NCI-H446 (cell line): ENCODE results near the gene CALML3.

Experiments used
- DNase-seq, 2 experiments: peaks; one replicate each; lab custom pipeline; 2025; lab: John Stamatoyannopoulos, UW

CALML3 gene

DNA sequence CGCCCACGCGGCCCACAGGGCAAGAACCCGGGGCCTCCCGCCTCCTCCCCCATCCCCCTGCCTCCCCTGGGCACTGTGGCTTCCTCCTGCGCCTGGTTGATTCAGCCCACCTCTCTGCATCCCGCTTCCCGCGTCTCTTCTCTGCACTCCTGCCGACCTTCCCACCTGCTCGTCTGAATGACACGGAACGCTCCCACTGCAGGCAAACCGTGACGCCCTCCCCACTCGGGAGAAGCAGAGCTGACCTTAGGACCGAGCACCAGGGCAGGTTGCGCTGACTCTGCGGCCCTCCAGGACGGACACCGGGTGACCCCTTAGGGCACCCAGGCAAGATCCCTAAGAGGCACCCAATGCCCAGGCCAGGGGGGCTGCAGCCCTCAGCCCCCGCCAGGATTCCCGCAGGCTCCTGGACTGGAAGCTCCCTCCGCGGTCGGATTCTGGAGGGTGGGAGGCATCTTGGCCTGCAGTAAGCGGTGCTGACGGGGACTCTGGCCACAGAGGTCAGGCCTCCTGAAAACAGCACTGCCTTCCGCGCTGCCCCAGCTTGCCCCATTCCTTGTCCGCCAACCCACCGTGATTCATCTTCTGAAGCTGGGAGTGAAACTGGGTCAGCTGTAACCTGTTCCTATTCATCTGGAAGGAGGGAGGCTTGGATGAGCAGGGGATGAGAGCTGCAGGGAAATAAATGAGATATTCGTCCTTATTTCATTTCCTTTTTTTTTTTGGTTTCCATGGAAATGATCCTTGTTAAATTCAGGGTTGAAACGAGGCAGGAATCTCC, 990 bp downstream of the CALML3 start:
- DNase-seq: no peak

GRCh38 chr10:5526691-5527331, 2.0 kb downstream of the CALML3 start:
- no peak for DNase-seq

DNA sequence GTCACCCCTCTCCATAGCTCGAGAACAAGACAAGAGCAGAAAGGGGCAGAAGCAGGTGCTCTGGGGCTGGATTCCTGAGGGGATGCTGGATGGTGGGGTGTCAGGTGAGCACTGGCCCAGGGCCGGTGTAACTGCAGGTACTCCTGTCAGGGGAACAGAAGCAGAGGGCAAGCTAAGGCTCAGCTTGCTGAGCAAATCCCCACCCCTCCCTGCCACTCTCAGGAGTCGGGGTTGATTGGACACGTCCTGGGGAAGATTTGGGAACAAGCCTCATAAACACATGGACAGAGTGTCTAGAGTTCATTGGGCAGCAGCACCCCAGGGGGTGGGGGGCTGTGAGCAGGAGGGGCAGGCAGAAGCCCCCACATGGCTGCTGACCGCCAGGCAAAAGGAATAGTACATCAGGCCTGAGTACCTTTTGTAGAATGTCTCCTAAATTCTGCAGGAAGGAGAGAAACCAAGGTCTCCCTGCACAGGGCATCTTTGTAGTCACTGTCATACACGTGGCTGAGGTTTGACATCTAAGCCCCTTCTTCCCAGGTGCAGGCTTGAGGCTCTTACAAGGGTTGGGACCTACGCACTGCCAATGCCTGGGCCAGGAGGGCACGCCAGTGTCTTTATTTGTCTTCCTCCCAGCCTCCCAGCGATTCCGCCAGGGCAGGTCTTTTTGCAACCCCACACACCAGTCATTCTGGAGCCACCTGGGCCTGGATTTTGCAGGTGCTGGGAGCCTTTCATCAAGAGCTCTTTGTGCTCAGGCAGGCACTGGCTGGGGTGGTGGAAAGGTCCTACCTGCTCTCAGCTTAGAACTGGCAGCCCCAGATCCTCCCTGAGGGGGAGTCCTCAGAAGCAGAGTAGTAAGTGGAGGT, 2.8 kb downstream of the CALML3 start:
- DNase-seq: no peak

DNA sequence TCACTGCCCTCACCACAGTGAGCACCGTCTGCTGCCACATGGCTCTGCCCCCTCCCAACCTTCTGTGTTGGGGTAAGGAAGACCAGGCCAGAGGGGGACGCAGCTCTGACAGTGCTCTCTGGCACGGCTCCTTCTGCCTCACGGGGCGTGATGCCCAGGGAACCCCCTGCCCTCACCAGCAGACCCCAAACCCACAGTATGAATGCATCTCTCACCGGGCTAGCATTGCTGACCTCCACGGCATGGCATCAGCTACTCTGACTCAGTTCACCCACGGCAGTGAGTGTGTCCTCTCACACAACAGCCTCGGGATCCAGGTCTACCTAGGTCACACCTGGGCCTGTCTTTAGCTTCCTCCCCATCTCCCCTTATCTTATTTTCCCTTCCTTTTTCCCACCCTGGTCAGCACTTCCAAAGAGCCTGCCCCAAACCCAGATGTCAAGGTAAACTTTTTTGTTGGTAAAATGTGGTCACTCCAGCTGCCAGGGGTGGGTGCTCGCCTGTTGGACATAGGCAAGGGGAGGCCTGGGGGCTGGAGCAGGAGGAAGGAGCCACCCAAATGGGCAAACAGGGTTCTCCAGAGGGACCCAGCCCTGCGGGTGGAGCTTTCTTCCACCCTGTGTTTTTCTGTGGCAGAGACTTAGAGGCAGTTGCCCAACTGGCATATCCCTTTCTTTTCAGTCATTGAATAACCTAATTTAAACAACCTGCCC, 4.4 kb downstream of the CALML3 start:
- no peak for DNase-seq

GRCh38 chr10:5529702-5530411, 5.1 kb downstream of the CALML3 start:
- DNase-seq: no peak

GRCh38 chr10:5530412-5530806, 5.6 kb downstream of the CALML3 start:
- DNase-seq: no peak

DNA sequence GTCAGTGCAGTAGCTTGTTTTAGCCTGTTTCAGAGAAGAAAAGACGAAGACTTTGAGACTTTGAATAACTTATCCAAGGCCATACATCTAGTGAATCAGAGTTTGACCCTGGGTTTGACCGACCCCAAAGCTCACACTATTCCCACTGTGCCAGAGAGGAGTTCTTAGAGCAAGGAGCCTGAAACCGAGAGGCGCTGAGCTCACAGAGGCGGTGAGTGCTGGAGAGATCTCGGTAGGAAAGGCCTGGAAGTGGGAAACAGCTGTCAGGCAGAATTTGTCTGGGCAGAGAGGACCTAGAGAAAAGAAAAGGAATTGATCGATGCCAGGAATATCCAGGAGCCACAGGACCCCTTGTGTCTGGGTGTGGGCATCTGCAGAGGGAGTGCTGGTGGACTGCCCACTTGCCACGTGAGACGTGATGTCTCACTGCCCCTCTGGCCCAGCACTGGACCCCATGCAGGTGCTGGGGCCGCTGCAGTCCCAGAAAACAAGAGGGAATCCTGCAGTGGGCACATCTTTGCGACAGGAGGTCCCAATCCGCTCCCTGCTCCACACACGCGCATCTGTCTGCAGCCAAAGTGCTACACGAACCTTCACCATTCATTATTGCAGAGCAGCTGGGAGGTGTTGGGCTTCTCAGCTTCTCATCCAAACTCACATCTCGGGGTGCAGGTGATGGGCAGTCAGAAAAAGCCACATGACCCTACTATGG, 6.2 kb downstream of the CALML3 start:
- DNase-seq: no peak

GRCh38 chr10:5531558-5532306, 7.0 kb downstream of the CALML3 start:
- DNase-seq: no peak

DNA sequence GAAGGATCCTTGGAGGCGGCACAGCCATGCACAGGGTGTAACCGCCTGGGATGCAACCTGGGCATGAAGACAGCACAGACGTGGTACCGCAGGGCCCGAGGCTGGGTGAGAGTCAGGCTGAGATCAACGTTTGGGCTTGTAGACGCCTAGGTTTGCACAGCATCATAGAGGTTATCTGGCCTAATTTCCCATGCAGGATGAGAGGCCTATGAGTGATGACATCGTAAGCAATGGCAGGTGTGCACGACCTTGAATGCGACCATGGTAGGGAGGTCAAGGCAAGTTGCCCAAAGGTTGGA, 7.5 kb downstream of the CALML3 start:
- DNase-seq: no peak

GRCh38 chr10:5532618-5533097, 7.9 kb downstream of the CALML3 start:
- DNase-seq: no peak

DNA sequence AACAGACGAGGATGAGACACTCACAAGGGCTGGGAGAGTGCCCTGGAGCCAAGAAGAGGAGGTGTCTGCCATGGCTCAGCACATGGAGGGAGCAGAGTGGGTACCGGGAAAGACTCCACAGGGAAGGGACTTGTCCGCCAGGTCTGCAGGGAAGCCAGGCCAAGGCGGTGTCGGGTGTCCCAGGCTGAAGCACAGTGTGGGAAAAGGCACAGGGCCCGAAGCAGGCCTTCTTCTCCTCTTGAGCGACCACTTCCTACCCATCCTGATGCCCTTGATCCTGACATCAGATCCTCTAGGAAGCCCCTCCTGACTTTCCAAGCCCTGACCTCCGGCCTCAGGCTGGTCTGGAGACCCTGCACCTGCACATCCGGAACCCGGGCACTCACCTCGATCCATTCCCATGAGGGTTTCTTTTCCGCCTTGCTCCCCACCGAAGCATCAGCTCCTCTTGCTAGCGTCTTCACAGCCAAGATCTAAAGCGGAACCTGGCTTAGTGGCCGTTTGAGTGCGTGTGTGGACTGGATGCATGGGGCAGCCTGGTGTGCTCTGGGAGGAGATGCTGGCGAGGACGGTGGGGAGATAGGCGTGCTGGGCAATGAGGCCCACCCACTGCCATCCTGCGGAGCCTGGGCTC, 8.5 kb downstream of the CALML3 start:
- no peak for DNase-seq

DNA sequence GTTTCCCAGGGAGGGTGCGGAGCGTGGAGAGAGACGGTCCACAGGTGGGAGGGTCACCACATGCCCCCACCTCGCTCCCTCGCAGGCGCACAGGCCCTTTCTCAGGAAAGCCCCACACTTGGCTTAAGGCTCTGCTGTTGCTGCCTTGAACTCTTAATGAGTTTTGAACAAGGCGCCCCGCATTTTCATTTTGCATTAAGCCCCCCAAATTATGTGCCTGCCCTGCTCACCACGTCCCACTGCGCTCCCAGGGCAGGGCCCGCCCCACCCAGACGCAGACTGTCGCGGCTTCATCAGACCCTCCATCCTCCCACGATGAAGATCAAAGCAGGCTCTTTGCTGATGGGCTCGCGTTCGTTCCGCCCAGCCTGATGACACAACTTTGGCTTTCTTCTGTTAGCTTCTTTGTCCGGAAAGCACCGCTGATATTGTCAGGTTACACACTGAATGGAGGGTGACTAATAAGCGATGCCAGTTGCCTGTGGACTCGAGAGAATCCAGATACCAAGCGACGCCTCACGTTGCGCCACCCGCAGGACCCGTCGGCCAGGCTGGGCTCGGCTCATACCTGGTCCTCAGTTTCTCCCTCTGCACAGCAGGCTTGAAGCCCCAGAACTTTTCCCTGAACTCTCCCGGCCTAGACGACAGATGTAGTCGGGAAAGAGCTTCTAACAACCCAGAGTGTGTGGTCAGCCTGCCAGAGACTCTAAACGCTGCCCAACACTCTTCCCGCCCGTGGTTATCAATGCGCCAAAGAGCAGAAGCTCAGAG, 9.5 kb downstream of the CALML3 start:
- DNase-seq: no peak

DNA sequence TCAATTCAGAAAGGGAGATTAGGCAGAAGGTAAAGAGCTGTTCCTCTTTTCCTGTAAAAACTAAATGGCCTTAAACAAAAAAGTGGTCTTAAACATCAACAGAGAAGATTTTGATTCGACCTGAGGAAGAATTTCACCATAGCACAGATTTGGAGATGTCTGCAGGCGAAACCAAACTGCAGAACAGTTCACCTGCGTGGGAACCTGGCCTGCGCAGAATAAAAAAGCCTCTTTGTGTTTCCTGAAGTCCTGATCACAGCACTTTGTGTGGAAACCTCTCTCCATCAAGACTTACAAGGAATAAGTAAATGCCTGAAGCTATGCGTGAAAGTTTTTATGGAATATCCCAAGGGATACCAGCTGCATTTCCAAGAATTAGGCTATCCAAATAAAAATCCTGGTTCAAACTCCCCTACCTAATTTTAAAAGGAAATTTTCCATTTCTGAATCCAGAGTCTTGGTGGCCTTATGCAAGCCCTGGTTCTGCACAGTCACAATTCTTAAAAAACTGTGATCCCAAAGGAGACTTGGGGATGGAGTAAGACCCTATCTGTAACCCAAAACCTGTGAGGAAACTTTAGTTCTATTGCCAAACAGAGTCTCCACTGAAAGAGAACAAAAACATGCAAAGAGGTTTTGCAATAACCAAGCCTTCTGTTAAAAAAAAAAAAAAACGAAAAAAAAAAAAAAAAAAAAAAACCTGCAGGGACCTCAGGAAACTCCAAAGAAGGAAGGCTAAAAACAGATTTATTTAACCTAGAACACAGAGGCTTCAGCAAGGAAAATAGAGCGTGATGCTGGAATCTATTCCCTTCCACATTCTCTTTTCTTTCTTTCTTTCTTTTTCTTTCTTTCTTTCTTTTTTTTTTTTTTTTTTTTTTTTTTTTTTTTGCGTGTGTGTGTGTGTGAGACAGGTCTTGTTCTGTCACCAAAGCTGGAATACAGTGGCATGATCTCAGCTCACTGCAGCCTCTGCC, 10.4 kb downstream of the CALML3 start:
- DNase-seq: no peak

DNA sequence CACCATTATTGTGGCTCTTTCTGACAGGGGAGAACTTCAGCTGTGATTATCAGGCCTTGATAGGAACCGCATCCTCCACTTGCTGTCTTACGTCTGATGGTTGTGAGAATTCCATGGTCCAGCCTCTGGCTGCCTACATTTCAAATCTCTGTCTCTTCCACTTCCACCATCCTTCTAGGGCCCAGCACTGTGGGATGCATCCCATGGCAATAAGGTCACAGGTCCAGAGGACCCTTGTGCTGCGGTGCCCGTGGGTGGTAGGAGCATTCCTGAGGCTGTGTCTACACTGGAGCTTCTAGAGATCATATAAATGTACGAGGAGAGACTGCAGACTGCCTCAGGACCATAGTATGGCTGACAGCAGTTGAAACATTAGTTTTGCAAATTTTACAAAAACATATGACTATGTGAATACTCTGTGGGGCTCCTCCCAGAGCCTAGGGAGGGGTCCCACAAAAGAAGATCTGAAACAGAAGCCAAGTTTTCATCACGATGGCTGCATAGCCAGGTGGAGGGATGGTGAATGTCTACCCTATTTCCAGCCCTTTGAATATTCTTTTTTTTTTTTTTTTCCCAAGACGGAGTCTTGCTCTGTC, 11.8 kb downstream of the CALML3 start:
- DNase-seq: no peak

DNA sequence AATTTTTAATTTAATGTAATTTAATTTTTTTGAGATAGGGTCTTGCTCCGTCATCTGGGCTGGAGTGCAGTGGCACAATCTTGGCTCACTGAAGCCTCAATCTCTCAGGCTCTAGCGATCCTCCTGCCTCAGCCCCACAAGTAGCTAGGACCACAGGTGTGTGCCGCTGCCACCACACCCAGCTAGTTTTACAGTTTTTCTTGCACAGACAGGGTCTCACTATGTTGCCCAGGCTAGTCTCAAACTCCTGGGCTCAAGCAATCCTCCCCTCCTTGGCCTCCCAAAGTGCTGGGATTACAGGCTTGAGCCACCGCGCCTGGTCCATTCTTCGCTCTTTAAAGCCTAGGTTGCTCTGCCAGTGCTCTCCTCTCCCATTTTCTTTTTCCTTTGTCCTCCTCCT, 12.9 kb downstream of the CALML3 start:
- DNase-seq: no peak

DNA sequence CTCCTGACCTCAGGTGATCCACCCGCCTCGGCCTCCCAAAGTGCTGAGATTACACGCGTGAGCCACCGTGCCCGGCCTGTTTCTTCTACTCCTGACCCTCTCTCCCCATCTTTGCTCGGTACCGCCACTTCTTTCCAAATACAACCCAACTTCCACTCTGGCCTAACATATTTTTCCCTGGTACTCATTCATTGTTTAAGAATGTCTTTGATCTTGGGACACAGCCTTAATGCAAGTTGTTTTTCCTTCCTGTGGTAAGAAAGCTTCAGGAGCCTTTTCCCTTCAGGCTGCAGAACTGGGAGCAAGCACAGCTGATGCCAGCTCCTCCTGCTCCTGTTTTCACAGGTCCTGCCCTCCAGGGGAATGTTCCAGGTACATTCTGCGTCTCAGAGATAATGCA, 13.7 kb downstream of the CALML3 start:
- no peak for DNase-seq
